ENCODE results near the gene TLR5. TPM values are rescaled to one million over a fixed set of nuclear protein-coding genes. Genes with fewer than 3 reads are reported as not detected.

The TLR5 gene
- total and polyA plus RNA-seq, 9 donors, result 7.7 to 38.8 (median 22.3) TPM

DNA sequence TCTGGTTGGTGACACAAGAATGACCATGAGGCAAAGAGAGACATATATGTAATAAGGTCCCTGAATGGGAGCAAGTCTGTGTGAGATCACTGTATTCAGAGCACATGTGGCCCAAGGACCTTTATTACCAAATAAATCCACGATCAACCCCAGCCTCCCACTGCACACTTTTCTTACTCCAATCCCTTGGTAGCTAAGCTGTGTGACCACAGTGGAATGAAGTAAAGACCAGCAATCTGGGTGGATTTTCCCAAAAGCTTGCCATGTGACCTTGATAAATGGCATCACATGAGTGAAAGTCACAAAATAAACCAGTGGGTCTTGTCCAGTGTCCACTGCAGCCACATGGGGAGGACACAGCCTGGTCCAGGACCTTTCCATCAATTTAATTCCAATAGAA lies 36.7 kb upstream of the TLR5 start:
- WGBS, 3 donors, result 44 to 92% (median 79%) methylated on average over 1 of the region's 1 CpG
- Histone ChIP-seq H3K27me3 (no peaks in the 10 kb centered on the region), H3K4me1 (ENCODE audit: insufficient read depth) (peaks cover 3% of the 10 kb centered on the region), H3K27ac (no peak overlapping the region), H3K4me3 (no peak overlapping the region), H3K9me3 (no peaks in the 10 kb centered on the region), H3K36me3 (no peaks in the 10 kb centered on the region)
- intact Hi-C loops (cut with DNase I), result no loop called here
- no peak for DNase-seq
- TF ChIP-seq CTCF (IDR thresholded peaks at IDR 0.05) (no peak), POLR2A (IDR thresholded peaks at IDR 0.05) (no peak), EP300 (IDR thresholded peaks at IDR 0.05) (no peak)

DNA sequence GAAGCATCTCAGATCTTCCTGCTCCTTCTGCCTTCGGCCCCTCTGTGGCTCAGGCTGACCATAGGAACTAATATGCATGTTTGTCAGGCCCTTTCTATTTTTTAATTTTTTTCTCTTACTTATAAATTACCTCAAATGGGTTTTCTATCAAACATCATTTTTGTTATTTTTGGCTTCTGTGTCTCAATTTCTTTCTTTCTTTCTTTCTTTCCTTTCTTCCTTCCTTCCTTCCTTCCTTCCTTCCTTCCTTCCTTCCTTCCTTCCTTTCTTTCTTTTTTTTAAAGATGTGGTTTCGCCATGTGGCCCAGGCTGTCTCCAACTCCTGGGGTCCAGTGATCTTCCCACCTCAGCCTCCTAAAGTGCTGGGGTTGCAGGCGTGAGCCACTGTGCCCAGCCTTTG lies 36.2 kb upstream of the TLR5 start:
- WGBS, 3 donors, result 96 to 98% (median 97%) methylated on average over 3 of the region's 3 CpGs
- DNase-seq, result no peak
- Histone ChIP-seq H3K4me1 (ENCODE audit: insufficient read depth) (peaks cover 3% of the 10 kb centered on the region), H3K4me3 (no peak overlapping the region), H3K9me3 (no peaks in the 10 kb centered on the region), H3K36me3 (no peaks in the 10 kb centered on the region), H3K27me3 (no peaks in the 10 kb centered on the region), H3K27ac (no peak overlapping the region)
- TF ChIP-seq EP300 (IDR thresholded peaks at IDR 0.05) (no peak), POLR2A (IDR thresholded peaks at IDR 0.05) (no peak), CTCF (IDR thresholded peaks at IDR 0.05) (no peak)
- intact Hi-C loops (cut with DNase I), result no loop called here

GRCh38 chr1:223177681-223178080 lies 34.6 kb upstream of the TLR5 start:
- H3K36me3 ChIP-seq, result no peaks in the 10 kb centered on the region
- 52 to 65% (median 57%) methylated on average over 5 of the region's 5 CpGs for WGBS, 3 donors
- peaks cover 3% of the 10 kb centered on the region for H3K4me1 ChIP-seq (ENCODE audit: insufficient read depth)
- TF ChIP-seq EP300 (IDR thresholded peaks at IDR 0.05) (no peak), CTCF (IDR thresholded peaks at IDR 0.05) (no peak), POLR2A (IDR thresholded peaks at IDR 0.05) (no peak)
- H3K9me3 ChIP-seq, result no peaks in the 10 kb centered on the region
- DNase-seq, result no peak
- intact Hi-C loops (cut with DNase I), result no loop called here
- H3K27ac ChIP-seq, result no peak overlapping the region
- no peak overlapping the region for H3K4me3 ChIP-seq
- H3K27me3 ChIP-seq, result no peaks in the 10 kb centered on the region

DNA sequence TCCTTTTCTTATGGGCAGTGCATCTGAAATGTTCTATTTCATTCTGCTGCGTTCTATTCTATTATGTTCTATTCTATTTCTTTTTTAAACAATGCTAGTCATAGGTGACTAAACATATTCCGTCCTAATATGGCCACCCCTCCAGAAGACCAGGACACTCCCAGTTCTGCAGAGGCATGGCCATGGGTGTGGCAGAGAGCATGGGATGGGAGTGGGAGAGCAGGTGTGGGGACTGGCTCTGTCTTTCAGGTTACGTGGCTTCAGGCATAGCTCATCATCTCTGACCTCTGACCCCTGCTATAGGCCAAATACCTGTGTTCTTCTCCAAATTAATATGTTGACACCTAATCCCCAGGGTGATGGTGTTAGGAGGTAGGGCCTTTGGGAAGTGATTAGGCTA lies 33.4 kb upstream of the TLR5 start:
- intact Hi-C loops (cut with DNase I), result no loop called here
- H3K27me3 ChIP-seq, result no peaks in the 10 kb centered on the region
- TF ChIP-seq EP300 (IDR thresholded peaks at IDR 0.05) (no peak), CTCF (IDR thresholded peaks at IDR 0.05) (no peak), POLR2A (IDR thresholded peaks at IDR 0.05) (no peak)
- H3K9me3 ChIP-seq, result no peaks in the 10 kb centered on the region
- no peak overlapping the region for H3K27ac ChIP-seq
- H3K36me3 ChIP-seq, result no peaks in the 10 kb centered on the region
- H3K4me1 ChIP-seq (ENCODE audit: insufficient read depth), result peaks cover 3% of the 10 kb centered on the region
- no peak for DNase-seq
- no peak overlapping the region for H3K4me3 ChIP-seq
- 90 to 97% (median 96%) methylated on average over 3 of the region's 3 CpGs for WGBS, 3 donors

GRCh38 chr1:223175633-223176032 lies 32.6 kb upstream of the TLR5 start:
- no peak overlapping the region for H3K4me3 ChIP-seq
- intact Hi-C loops (cut with DNase I), result no loop called here
- H3K27me3 ChIP-seq, result no peaks in the 10 kb centered on the region
- no peak overlapping the region for H3K27ac ChIP-seq
- no peaks in the 10 kb centered on the region for H3K9me3 ChIP-seq
- TF ChIP-seq EP300 (IDR thresholded peaks at IDR 0.05), result no peak
- TF ChIP-seq POLR2A (IDR thresholded peaks at IDR 0.05), result no peak
- no peak for TF ChIP-seq CTCF (IDR thresholded peaks at IDR 0.05)
- no peaks in the 10 kb centered on the region for H3K4me1 ChIP-seq (ENCODE audit: insufficient read depth)
- WGBS, 3 donors, result 81 to 85% (median 81%) methylated on average over 3 of the region's 3 CpGs
- no peaks in the 10 kb centered on the region for H3K36me3 ChIP-seq
- no peak for DNase-seq
